Liver (tissue), 9 donors: ENCODE data around the gene STK35. TPM values are rescaled to one million over a fixed set of nuclear protein-coding genes. Genes with fewer than 3 reads are reported as not detected.

Source experiments
- DNase-seq: peaks from one replicate; pipeline ENCODE4 v3.0.0-alpha.2; 2017; ENCODE audit warnings: low spot score
- H3K27ac ChIP-seq, 2 donors: one replicate each; pipeline ENCODE4 v1.7.0; 2013; ENCODE audit warnings: inconsistent platforms in 2 of 2, low read length in 2 of 2, control low read depth in 1 of 2, low read depth in 1 of 2, mild to moderate bottlenecking in 1 of 2
- H3K27me3 ChIP-seq, 4 donors: one replicate each; pipeline versions ENCODE4 v1.6.1 to v1.7.0; 2013; ENCODE audit warnings: low read length in 3 of 4, inconsistent platforms in 1 of 4, mild to moderate bottlenecking in 1 of 4, moderate library complexity in 1 of 4; ENCODE audit not compliant: control insufficient read depth in 4 of 4, insufficient read depth in 4 of 4
- H3K36me3 ChIP-seq, 4 donors: one replicate each; pipeline versions ENCODE4 v1.6.1 to v1.7.0; 2013; ENCODE audit warnings: low read length in 3 of 4, mild to moderate bottlenecking in 3 of 4, low read depth in 1 of 4, moderate library complexity in 1 of 4; ENCODE audit not compliant: control insufficient read depth in 4 of 4, insufficient read depth in 3 of 4
- H3K4me1 ChIP-seq, 4 donors: one replicate each; pipeline versions ENCODE4 v1.6.1 to v1.7.0; 2013; ENCODE audit warnings: low read length in 3 of 4, mild to moderate bottlenecking in 3 of 4, moderate library complexity in 1 of 4; ENCODE audit not compliant: control insufficient read depth in 4 of 4, insufficient read depth in 4 of 4
- H3K4me3 ChIP-seq, 3 donors: one replicate each; pipeline versions ENCODE4 v1.6.1 to v1.7.0; 2013; ENCODE audit warnings: low read length in 3 of 3, control low read depth in 1 of 3, low read depth in 1 of 3, mild to moderate bottlenecking in 1 of 3
- H3K9ac ChIP-seq, 2 donors: one replicate each; pipeline ENCODE4 v1.7.0; 2013; ENCODE audit warnings: low read length in 2 of 2, mild to moderate bottlenecking in 2 of 2, moderate library complexity in 2 of 2, control low read depth in 1 of 2, low read depth in 1 of 2
- H3K9me3 ChIP-seq, 4 donors: one replicate each; pipeline versions ENCODE4 v1.6.1 to v1.7.0; 2013; ENCODE audit warnings: low read length in 3 of 4; ENCODE audit not compliant: control insufficient read depth in 4 of 4
- ATF3 ChIP-seq: IDR thresholded peaks from 2 replicates; pipeline ENCODE4 v1.6.1; 2016; ENCODE audit warnings: antibody characterized with exemption
- CTCF ChIP-seq: fragments of 150-350 bp; IDR thresholded peaks from 2 replicates; pipeline ENCODE4 v1.5.1; 2017; ENCODE audit warnings: improper control_type of control experiment, low read depth, low read length; ENCODE audit not compliant: missing input control
- EGR1 ChIP-seq, 2 donors: IDR thresholded peaks; 2 replicates each; pipeline ENCODE4 v1.6.1; 2016 to 2018; ENCODE audit warnings: antibody characterized with exemption in 2 of 2, low read depth in 2 of 2
- FOXA1 ChIP-seq: IDR thresholded peaks from 2 replicates; pipeline ENCODE4 v1.6.1; 2016; ENCODE audit warnings: antibody characterized with exemption
- FOXA2 ChIP-seq: IDR thresholded peaks from 2 replicates; pipeline ENCODE4 v1.6.1; 2016; ENCODE audit warnings: antibody characterized with exemption
- GABPA ChIP-seq, 2 donors: IDR thresholded peaks in 1 of 2; conservative IDR thresholded peaks in 1 of 2; 2 replicates each; pipeline ENCODE4 v1.6.1; 2016; ENCODE audit warnings: antibody characterized with exemption in 2 of 2, mild to moderate bottlenecking in 1 of 2, moderate library complexity in 1 of 2
- HNF4A ChIP-seq, 2 donors: conservative IDR thresholded peaks; 2 replicates each; pipeline ENCODE4 v1.6.1; 2016; ENCODE audit warnings: antibody characterized with exemption in 2 of 2, mild to moderate bottlenecking in 2 of 2
- HNF4G ChIP-seq: IDR thresholded peaks from 2 replicates; pipeline ENCODE4 v1.6.1; 2016; ENCODE audit warnings: antibody characterized with exemption
- JUND ChIP-seq, 2 donors: IDR thresholded peaks; 2 replicates each; pipeline ENCODE4 v1.6.1; 2016; ENCODE audit warnings: antibody characterized with exemption in 2 of 2
- MAX ChIP-seq: IDR thresholded peaks from 2 replicates; pipeline ENCODE4 v1.6.1; 2016; ENCODE audit warnings: antibody characterized with exemption
- NR2F2 ChIP-seq: IDR thresholded peaks from 2 replicates; pipeline ENCODE4 v1.6.1; 2016; ENCODE audit warnings: antibody characterized with exemption
- RAD21 ChIP-seq, 2 donors: IDR thresholded peaks; 2 replicates each; pipeline ENCODE4 v1.6.1; 2016; ENCODE audit warnings: antibody characterized with exemption in 2 of 2, mild to moderate bottlenecking in 2 of 2
- REST ChIP-seq: IDR thresholded peaks from 2 replicates; pipeline ENCODE4 v1.6.1; 2016; ENCODE audit warnings: antibody characterized with exemption, mild to moderate bottlenecking
- RXRA ChIP-seq, 2 donors: IDR thresholded peaks; 2 replicates each; pipeline ENCODE4 v1.6.1; 2017 to 2018; ENCODE audit warnings: antibody characterized with exemption in 2 of 2, mild to moderate bottlenecking in 1 of 2
- SP1 ChIP-seq: IDR thresholded peaks from 2 replicates; pipeline ENCODE4 v1.6.1; 2018; ENCODE audit warnings: antibody characterized with exemption, mild to moderate bottlenecking
- TAF1 ChIP-seq: conservative IDR thresholded peaks from 2 replicates; pipeline ENCODE4 v1.6.1; 2016; ENCODE audit warnings: antibody characterized with exemption, mild to moderate bottlenecking
- YY1 ChIP-seq: IDR thresholded peaks from 2 replicates; pipeline ENCODE4 v1.6.1; 2016; ENCODE audit warnings: antibody characterized with exemption, mild to moderate bottlenecking
- ZBTB33 ChIP-seq: IDR thresholded peaks from 2 replicates; pipeline ENCODE4 v1.6.1; 2016; ENCODE audit warnings: antibody characterized with exemption
- WGBS: extraction: QIAGEN DNeasy Blood & Tissue Kit; methylation state at CpG from one replicate; pipeline ENCODE4 v1.1.7; 2013; 5-methylcytosine and 5-hydroxymethylcytosine counted together
- polyA plus RNA-seq, 2 donors: library from polyadenylated mRNA; stranded (reverse) in 1 of 2; unstranded in 1 of 2; fragments of 200-250 nt in 1 of 2; fragments of >200 nt in 1 of 2; fragmentation: Nextera tagmentation in 1 of 2; extraction: Ambion mirVana in 1 of 2; gene quantifications; one replicate each; pipeline versions ENCODE4 v1.2.1 to v1.2.3, GENCODE V29; 2013 to 2015
- total RNA-seq, 2 donors: library from RNA; depleted of rRNA; stranded (reverse); fragments of >200 nt; gene quantifications; one replicate each; pipeline ENCODE4 v1.2.3, GENCODE V29; 2014
- donor health status: healthy.
- donor health status: healthy.
- donor health status: healthy.
- donor health status: healthy.
- donor health status: healthy.

STK35 gene
- total and polyA plus RNA-seq, 4 donors: 2.5 to 18.5 (median 9.9) TPM

- H3K27me3 ChIP-seq: no peaks in the 10 kb centered on the region
- DNase-seq: no peak
- TF ChIP-seq ZBTB33: no peak
- no peak for TF ChIP-seq JUND (IDR thresholded peaks at IDR 0.05)
- no peak for TF ChIP-seq GABPA (IDR thresholded peaks at IDR 0.05 in 1 of 2, conservative IDR thresholded peaks at IDR 0.05 in 1 of 2)
- TF ChIP-seq MAX: no peak
- no peak for TF ChIP-seq HNF4G
- no peak for TF ChIP-seq RAD21 (IDR thresholded peaks at IDR 0.05)
- TF ChIP-seq TAF1: no peak
- no peak for TF ChIP-seq RXRA (IDR thresholded peaks at IDR 0.05)
- no peak for TF ChIP-seq HNF4A (conservative IDR thresholded peaks at IDR 0.05)
- no peak for TF ChIP-seq EGR1 (IDR thresholded peaks at IDR 0.05; ENCODE audit: low read depth in 2 of 2)
- TF ChIP-seq NR2F2: no peak
- TF ChIP-seq FOXA1: no peak
- no peak for TF ChIP-seq CTCF
- no peak for TF ChIP-seq FOXA2
- TF ChIP-seq ATF3: no peak
- no peak for TF ChIP-seq REST
- TF ChIP-seq SP1: no peak
- no peak for TF ChIP-seq YY1
- WGBS: 87% methylated on average over 6 of the region's 6 CpGs
- no peak overlapping the region for H3K9ac ChIP-seq
- H3K9me3 ChIP-seq: no peaks in the 10 kb centered on the region
- H3K4me1 ChIP-seq: peaks cover 0 to 9% (median 0%) of the 10 kb centered on the region in 4 donors
- H3K4me3 ChIP-seq: no peak overlapping the region
- peaks cover 0 to 7% (median 2%) of the 10 kb centered on the region in 4 donors for H3K36me3 ChIP-seq
- no peak overlapping the region for H3K27ac ChIP-seq
Observed at GRCh38 chr20:2122936-2123335, 21.3 kb downstream of the STK35 start.
